ENCODE measurements around the gene CKMT2. TPM values are rescaled to one million over a fixed set of nuclear protein-coding genes. Genes with fewer than 3 reads are reported as not detected.

Gene CKMT2
- total and polyA plus RNA-seq, 2 donors from 2014 or later, result 3.7 to 55.8 TPM

- H3K27me3 ChIP-seq (ENCODE audit: control insufficient read depth, insufficient read depth, low read length), result no peaks in the 10 kb centered on the region
- H3K4me3 ChIP-seq (ENCODE audit: low read length in 3 of 3), result no peak overlapping the region
- no peaks in the 10 kb centered on the region for H3K36me3 ChIP-seq (ENCODE audit: control insufficient read depth in 2 of 3, insufficient read depth in 3 of 3, low read length in 3 of 3)
- no peak for DNase-seq
- H3K27ac ChIP-seq (ENCODE audit: low read depth in 2 of 2, low read length in 2 of 2), result no peak overlapping the region
- FAIRE-seq, result no peak
- intact Hi-C loops (cut with DNase I), result no loop called here
- no peak for TF ChIP-seq CTCF (IDR thresholded peaks at IDR 0.05; ENCODE audit: borderline replicate concordance, extremely low read depth, insufficient read depth)
- no peaks in the 10 kb centered on the region for H3K9me3 ChIP-seq (ENCODE audit: control insufficient read depth in 2 of 3, insufficient read depth in 1 of 3, low read length in 3 of 3)
- no peak overlapping the region for H3K9ac ChIP-seq (ENCODE audit: low read length in 3 of 3)
- no peaks in the 10 kb centered on the region for H3K4me1 ChIP-seq (ENCODE audit: control insufficient read depth in 2 of 3, insufficient read depth in 2 of 3, low read depth in 1 of 3, low read length in 3 of 3)
Measured at GRCh38 chr5:81187885-81188284, 45.2 kb upstream of the CKMT2 start.

DNA sequence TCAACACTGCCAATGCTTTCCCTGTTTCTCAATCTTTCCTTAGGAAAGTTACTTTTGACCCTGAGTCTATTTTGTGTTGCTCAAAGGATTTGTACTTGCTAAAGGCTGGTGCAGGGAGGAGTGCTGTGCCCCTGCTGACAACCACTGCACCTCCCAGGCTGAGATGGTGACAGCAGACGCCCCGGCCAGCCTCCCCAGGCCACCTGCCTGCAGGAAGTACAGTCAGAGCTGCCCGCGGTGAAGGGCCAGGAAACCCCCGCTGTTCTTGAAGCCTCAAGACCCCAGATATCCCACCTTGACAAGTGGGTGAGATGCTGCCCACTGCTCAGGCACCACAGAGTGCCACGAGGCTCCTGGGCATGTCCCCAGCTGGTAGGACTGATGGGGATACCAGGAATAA is 44.2 kb upstream of the CKMT2 start:
- Histone ChIP-seq H3K4me1 (ENCODE audit: control insufficient read depth in 2 of 3, insufficient read depth in 2 of 3, low read depth in 1 of 3, low read length in 3 of 3) (no peaks in the 10 kb centered on the region), H3K27me3 (ENCODE audit: control insufficient read depth, insufficient read depth, low read length) (no peaks in the 10 kb centered on the region), H3K9me3 (ENCODE audit: control insufficient read depth in 2 of 3, insufficient read depth in 1 of 3, low read length in 3 of 3) (no peaks in the 10 kb centered on the region), H3K36me3 (ENCODE audit: control insufficient read depth in 2 of 3, insufficient read depth in 3 of 3, low read length in 3 of 3) (no peaks in the 10 kb centered on the region), H3K27ac (ENCODE audit: low read depth in 2 of 2, low read length in 2 of 2) (no peak overlapping the region), H3K9ac (ENCODE audit: low read length in 3 of 3) (no peak overlapping the region), H3K4me3 (ENCODE audit: low read length in 3 of 3) (no peak overlapping the region)
- no peak for TF ChIP-seq CTCF (IDR thresholded peaks at IDR 0.05; ENCODE audit: borderline replicate concordance, extremely low read depth, insufficient read depth)
- DNase-seq (no peak), FAIRE-seq (no peak)
- intact Hi-C loops (cut with DNase I), result no loop called here

DNA sequence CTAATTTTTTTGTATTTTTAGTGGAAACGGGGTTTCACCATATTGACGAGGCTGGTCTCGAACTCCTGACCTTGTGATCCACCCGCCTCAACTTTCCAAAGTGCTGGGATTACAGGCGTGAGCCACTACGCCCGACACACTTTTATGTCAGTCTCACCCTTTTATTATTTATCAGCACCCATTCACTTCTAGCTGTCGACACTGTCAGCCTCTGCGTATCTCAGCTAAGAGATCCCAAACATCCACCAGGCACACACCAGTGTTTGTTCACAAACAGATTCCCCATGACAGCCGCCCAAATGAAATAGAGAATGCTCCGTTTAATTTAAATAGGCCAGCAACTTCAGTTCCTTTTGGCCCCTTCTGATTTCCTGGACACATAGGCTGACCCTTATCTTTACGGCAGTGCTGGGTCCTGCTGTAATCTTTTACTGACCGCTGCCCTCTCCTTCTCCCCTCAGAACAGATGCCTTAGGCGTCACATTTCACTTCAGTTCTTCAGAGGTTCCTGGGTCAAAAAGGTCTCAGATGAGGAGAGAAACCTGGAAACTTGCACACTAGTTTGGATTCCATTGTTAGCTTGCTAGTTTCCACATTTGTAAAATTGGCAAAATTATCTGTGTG is 43.1 kb upstream of the CKMT2 start:
- no peak overlapping the region for H3K27ac ChIP-seq (ENCODE audit: low read depth in 2 of 2, low read length in 2 of 2)
- DNase-seq (no peak), FAIRE-seq (no peak)
- TF ChIP-seq CTCF (IDR thresholded peaks at IDR 0.05; ENCODE audit: borderline replicate concordance, extremely low read depth, insufficient read depth), result no peak
- no peak overlapping the region for H3K4me3 ChIP-seq (ENCODE audit: low read length in 3 of 3)
- intact Hi-C loops (cut with DNase I), result no loop called here
- no peaks in the 10 kb centered on the region for H3K4me1 ChIP-seq (ENCODE audit: control insufficient read depth in 2 of 3, insufficient read depth in 2 of 3, low read depth in 1 of 3, low read length in 3 of 3)
- H3K9ac ChIP-seq (ENCODE audit: low read length in 3 of 3), result no peak overlapping the region
- H3K36me3 ChIP-seq (ENCODE audit: control insufficient read depth in 2 of 3, insufficient read depth in 3 of 3, low read length in 3 of 3), result no peaks in the 10 kb centered on the region
- H3K27me3 ChIP-seq (ENCODE audit: control insufficient read depth, insufficient read depth, low read length), result no peaks in the 10 kb centered on the region
- no peaks in the 10 kb centered on the region for H3K9me3 ChIP-seq (ENCODE audit: control insufficient read depth in 2 of 3, insufficient read depth in 1 of 3, low read length in 3 of 3)
